Glutamatergic neuron (in vitro differentiated cells): Measurements from ENCODE around the gene DAB2IP. TPM values are rescaled to one million over a fixed set of nuclear protein-coding genes. Genes with fewer than 3 reads are reported as not detected.

Experiments
- DNase-seq: peaks from one replicate; pipeline ENCODE4 v3.0.0; 2022
- H3K27ac Mint-ChIP-seq: one replicate; pipeline ENCODE4 v1.8.0; 2020; ENCODE audit warnings: mild to moderate bottlenecking, mixed read lengths, inconsistent platforms; ENCODE audit not compliant: unreplicated experiment
- H3K27me3 Mint-ChIP-seq: one replicate; pipeline ENCODE4 v1.8.0; 2020; ENCODE audit warnings: mild to moderate bottlenecking, moderate library complexity, mixed read lengths, inconsistent platforms; ENCODE audit not compliant: unreplicated experiment
- H3K36me3 Mint-ChIP-seq: one replicate; pipeline ENCODE4 v1.8.0; 2020; ENCODE audit warnings: mild to moderate bottlenecking, mixed read lengths, inconsistent platforms; ENCODE audit not compliant: unreplicated experiment
- H3K4me1 Mint-ChIP-seq: one replicate; pipeline ENCODE4 v1.8.0; 2020; ENCODE audit warnings: mild to moderate bottlenecking, low read depth, mixed read lengths, inconsistent platforms; ENCODE audit not compliant: unreplicated experiment
- H3K4me3 Mint-ChIP-seq: one replicate; pipeline ENCODE4 v1.8.0; 2020; ENCODE audit warnings: mild to moderate bottlenecking, mixed read lengths, inconsistent platforms; ENCODE audit not compliant: unreplicated experiment
- H3K9me3 Mint-ChIP-seq: one replicate; pipeline ENCODE4 v1.8.0; 2020; ENCODE audit warnings: mild to moderate bottlenecking, moderate library complexity, mixed read lengths, inconsistent platforms; ENCODE audit not compliant: unreplicated experiment
- total RNA-seq: library from RNA; stranded (reverse); fragmentation: NEBNext Ultra II Directional; extraction: Animal tissue kit (Norgen Biotek cat#: 25700); gene quantifications from one replicate; pipeline ENCODE4 v1.2.1, GENCODE V29; 2021; ENCODE audit not compliant: unreplicated experiment
- TF ChIP-seq, protein P1 (sequence below): fragments of 200-600 bp; sonication (generic); IDR thresholded peaks from one replicate; pipeline ENCODE4 v1.5.0; 2021; ENCODE audit not compliant: partially characterized antibody, unreplicated experiment

DAB2IP gene
- total RNA-seq, 1 donor from 2014 or later: 32.9 TPM

DNA sequence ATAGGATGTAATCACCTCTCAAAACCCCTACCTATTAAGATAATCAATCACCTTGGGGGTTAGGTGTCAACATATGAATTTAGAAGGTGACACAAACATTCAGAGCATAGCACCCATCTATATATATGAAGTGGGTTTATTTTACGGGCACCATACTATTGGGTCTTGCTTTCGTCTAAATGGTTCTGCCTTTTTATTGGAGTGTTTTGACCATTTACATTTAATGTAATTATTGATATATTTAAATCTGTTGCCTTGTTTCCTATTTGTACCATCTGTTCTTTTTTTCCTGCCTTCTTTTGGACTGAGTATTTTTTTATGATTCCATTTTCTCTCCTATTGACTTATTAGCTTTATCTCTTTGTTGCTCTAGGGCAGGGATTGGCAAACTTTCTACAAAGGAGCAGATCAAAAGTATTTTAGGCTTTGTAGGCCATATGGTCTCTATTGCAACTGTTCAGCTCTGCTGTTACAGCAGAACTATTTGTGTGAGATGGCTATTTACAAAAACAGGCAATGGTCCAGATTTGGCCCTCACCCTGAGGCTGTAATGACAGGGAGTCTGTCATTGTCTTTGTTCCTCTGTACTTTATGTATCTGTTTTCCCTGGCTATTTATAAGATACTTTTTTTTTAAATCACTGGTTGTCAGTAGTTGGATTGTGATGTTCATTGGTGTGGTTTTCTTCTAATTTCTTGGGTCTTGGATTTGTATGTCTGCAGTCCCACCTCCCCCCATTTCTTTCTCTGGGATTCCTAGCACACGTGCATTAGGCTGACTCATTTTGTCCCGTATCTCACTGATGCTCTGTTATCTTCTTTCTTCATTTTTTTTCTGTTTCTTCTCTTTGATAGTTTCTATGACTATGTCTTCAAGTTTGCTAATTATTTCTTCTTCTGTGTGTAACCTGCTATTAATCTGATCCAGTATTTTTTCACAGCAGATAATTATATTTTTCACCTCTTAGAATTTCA is 127.1 kb downstream of the DAB2IP start:
- peaks cover 11% of the 10 kb centered on the region for H3K9me3 Mint-ChIP-seq
- peak overlapping the region; percentile 63 for H3K27ac Mint-ChIP-seq
- TF ChIP-seq, protein P1, sequence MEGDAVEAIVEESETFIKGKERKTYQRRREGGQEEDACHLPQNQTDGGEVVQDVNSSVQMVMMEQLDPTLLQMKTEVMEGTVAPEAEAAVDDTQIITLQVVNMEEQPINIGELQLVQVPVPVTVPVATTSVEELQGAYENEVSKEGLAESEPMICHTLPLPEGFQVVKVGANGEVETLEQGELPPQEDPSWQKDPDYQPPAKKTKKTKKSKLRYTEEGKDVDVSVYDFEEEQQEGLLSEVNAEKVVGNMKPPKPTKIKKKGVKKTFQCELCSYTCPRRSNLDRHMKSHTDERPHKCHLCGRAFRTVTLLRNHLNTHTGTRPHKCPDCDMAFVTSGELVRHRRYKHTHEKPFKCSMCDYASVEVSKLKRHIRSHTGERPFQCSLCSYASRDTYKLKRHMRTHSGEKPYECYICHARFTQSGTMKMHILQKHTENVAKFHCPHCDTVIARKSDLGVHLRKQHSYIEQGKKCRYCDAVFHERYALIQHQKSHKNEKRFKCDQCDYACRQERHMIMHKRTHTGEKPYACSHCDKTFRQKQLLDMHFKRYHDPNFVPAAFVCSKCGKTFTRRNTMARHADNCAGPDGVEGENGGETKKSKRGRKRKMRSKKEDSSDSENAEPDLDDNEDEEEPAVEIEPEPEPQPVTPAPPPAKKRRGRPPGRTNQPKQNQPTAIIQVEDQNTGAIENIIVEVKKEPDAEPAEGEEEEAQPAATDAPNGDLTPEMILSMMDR: no peak
- peaks cover 12% of the 10 kb centered on the region for H3K27me3 Mint-ChIP-seq
- DNase-seq: no peak
- H3K4me1 Mint-ChIP-seq: peaks cover 38% of the 10 kb centered on the region
- peaks cover 4% of the 10 kb centered on the region for H3K36me3 Mint-ChIP-seq
- no peak overlapping the region for H3K4me3 Mint-ChIP-seq

DNA sequence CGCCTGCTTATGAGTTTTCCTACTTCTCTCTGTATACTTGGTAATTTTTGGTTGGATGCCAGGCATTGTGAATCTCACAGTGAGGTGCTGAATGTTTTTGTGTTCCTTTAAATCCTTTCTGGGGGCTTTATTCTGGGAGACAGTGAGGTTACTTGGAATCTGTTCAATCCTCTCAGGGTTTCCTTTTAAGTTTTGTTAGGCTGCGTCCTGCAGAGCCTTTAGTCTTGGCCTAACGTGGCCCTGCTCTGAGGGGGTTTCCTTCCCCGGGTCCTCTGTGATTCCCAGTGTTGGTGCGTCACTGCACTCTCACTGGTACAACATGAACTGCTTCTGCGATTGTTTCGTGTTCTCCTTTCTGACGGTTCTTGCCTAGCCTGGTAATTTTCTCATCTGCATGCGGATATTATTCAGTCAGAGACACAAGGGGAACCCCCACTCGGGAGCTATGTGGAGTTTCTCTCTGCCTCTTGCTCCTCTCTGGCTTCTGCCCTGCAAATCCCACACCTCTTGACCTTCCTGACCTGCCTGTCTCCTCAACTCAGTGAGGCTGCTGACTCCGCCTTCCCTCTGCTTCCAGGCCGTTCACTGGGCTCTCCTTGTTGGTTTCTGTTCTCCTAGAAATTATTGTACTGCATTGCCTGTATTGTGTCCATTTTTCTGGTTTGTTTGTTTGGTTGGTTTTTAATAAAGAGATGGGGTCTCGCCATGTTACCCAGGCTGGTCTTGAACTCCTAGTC is 128.1 kb downstream of the DAB2IP start:
- TF ChIP-seq, protein P1: no peak
- peaks cover 13% of the 10 kb centered on the region for H3K9me3 Mint-ChIP-seq
- H3K36me3 Mint-ChIP-seq: peaks cover 4% of the 10 kb centered on the region
- peaks cover 12% of the 10 kb centered on the region for H3K27me3 Mint-ChIP-seq
- peaks cover 47% of the 10 kb centered on the region for H3K4me1 Mint-ChIP-seq
- H3K4me3 Mint-ChIP-seq: peak overlapping the region; percentile 17
- H3K27ac Mint-ChIP-seq: peak overlapping the region; percentile 81
- DNase-seq: no peak

DNA sequence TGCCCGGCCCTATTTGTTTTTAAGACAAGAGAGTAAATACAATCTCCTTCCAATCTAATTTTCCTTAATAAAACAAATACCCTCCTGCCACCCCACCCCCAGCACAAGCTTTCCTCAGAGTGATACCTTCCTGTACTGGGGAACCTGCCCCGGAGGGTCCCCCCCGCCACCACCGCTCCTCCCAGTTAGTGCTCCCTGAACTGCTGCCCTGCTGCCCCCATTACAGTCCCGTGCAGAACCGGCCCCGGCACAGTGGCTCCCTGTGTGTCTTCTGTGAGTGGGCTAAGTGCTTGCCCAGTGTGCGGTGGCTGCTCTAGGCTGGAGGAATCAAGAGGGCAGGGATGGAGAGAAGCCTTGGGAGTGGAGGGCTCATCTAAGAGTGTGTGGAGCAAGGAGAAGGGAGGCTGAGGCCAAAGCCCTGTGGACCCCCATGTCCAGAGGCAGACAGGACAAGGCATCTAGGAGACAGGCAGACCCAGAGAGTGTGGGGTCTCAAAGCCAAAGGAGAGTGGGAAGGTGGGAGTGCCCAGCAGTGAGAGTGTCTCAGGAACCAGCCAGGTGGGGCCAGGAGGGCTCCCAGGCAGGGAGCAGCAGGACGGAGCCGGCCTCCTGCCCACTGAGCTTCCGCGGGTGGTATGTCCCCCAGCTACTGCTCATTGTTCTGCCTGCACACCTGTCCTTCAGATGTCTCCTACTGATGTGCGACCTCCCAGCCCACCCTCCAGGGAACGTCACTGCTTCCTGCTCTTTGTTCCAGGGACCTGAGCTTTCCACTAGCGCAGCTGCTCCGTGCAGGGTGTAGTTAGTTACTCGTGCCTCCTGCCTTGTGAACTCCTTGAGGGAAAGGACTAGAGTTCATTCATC is 129.0 kb downstream of the DAB2IP start:
- H3K27ac Mint-ChIP-seq: peak overlapping the region; percentile 73
- peaks cover 14% of the 10 kb centered on the region for H3K9me3 Mint-ChIP-seq
- peak overlapping the region; percentile 20 for H3K4me3 Mint-ChIP-seq
- peaks cover 4% of the 10 kb centered on the region for H3K36me3 Mint-ChIP-seq
- H3K4me1 Mint-ChIP-seq: peaks cover 54% of the 10 kb centered on the region
- H3K27me3 Mint-ChIP-seq: peaks cover 12% of the 10 kb centered on the region
- DNase-seq: no peak
- TF ChIP-seq, protein P1: no peak

DNA sequence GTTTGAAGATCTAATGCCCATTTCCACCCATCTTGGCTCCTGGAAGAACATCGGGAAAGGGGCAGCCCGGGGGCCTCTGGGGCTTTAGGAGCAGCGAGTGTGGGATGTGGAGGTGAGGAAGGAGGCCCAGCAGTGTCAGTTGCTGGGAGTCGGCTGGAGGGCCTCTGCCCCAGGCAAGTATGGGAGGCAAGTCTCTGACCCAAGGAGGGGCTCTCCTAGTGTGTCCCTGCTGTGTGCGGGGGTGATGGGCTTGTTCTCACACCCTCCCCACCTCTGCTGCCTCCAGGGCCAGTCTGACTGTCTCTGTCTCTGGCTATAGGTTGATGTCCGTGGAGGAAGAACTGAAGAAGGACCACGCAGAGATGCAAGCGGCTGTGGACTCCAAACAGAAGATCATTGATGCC is 129.7 kb downstream of the DAB2IP start:
- H3K36me3 Mint-ChIP-seq: peaks cover 4% of the 10 kb centered on the region
- H3K27ac Mint-ChIP-seq: peak overlapping the region; percentile 73
- H3K4me1 Mint-ChIP-seq: peaks cover 60% of the 10 kb centered on the region
- TF ChIP-seq, protein P1: no peak
- peak overlapping the region; percentile 20 for H3K4me3 Mint-ChIP-seq
- H3K9me3 Mint-ChIP-seq: peaks cover 13% of the 10 kb centered on the region
- peaks cover 12% of the 10 kb centered on the region for H3K27me3 Mint-ChIP-seq
- no peak for DNase-seq
